Stimulated activated CD8-positive, alpha-beta memory T cell treated with anti-CD3 and anti-CD28 coated beads, Interleukin-4, amount 100 ng/mL, for 4 hours (primary cell): Measurements from ENCODE around the gene POT1.

Experiments used
- DNase-seq, 2 donors: peaks; one replicate each; pipeline ENCODE4 v3.0.0-alpha.2; 2020; ENCODE audit warnings: low read depth in 2 of 2, low spot score in 1 of 2

Gene POT1

GRCh38 chr7:124912972-124913371, 16.7 kb downstream of the POT1 start:
- DNase-seq = no peak

GRCh38 chr7:124909808-124910207, 19.8 kb downstream of the POT1 start:
- DNase-seq = no peak

DNA sequence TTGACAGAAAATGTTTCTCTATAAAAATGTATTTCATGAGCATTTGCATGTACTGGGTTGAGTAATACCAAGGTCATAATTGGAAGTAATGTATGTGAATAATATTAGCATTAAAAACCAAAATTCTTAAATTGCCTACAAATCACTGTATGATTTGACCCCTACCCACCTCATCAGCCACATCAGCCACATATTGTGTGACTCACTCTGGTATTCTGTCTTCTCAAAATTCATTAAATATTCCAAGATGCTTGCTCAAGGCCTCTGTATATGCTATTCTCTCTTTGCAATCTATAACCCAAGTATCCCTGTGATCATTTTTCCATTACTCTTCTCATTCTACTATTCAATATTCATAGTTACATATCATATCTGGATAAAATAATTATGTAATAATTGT, 21.4 kb downstream of the POT1 start:
- no peak for DNase-seq

- no peak for DNase-seq
Observed at GRCh38 chr7:124907490-124907889, 22.1 kb downstream of the POT1 start.

GRCh38 chr7:124898531-124898930, 31.1 kb downstream of the POT1 start:
- DNase-seq = no peak

DNA sequence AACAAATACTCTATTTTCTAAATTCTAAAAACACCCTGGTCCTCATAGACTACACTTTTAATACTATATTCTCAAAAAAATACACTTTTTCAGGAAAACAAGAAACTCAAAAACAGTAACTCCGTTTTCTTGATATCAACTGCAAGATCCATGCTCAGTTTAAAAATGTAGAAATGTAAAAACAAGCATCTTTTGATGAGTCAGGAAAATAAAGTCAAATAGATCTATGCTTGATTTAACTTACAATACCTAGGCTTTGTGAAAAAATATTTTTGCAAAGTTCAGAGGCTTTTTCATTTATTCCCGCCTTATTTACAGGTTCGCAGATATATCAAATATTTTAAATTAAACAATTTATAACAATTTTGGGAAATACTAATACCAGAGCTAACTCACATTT, 33.6 kb downstream of the POT1 start:
- DNase-seq = no peak

GRCh38 chr7:124893140-124893827, 36.3 kb downstream of the POT1 start:
- no peak for DNase-seq

DNA sequence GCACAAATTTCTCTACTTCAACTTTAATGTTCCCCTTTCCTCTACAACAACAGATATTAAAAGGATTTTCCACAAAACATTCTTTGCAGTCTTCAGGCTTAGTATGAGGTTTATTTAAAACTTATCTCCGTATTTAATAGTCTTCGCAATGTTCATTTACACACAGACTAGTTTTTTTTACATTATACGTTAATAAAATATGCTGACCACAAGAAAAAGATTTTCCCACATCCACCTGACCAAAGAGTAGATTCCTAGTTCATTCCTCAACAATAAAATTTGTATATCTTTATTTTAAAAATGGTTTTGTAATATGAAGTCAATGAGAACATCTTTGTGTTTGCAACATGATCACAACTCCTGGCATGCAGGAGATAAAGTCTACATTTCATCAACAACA, 42.4 kb downstream of the POT1 start:
- no peak for DNase-seq

- no peak for DNase-seq
Observed at GRCh38 chr7:124881981-124882380, 47.6 kb downstream of the POT1 start.

- no peak for DNase-seq
Observed at GRCh38 chr7:124879771-124880170, 49.9 kb downstream of the POT1 start.

DNA sequence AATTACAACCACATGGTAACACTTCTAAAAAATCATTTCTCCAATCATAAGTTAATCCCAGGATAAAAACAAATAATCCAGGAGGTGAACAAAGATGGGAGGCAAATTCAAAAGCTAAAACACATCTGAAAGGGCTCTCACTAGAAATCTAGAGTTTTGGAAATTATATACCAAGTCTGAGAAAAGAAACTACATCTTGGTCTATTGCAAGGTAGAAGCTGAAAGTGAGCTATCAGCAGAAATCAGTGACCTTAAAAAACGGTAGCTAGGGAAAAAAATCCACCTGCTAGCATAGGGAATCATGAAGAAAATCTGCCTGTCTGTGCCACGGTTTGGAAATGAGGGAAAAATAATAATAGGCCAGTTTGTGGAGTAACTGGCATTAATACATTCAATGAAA, 50.5 kb downstream of the POT1 start:
- no peak for DNase-seq

- no peak for DNase-seq
Observed at GRCh38 chr7:124874644-124875163, 54.9 kb downstream of the POT1 start.

DNA sequence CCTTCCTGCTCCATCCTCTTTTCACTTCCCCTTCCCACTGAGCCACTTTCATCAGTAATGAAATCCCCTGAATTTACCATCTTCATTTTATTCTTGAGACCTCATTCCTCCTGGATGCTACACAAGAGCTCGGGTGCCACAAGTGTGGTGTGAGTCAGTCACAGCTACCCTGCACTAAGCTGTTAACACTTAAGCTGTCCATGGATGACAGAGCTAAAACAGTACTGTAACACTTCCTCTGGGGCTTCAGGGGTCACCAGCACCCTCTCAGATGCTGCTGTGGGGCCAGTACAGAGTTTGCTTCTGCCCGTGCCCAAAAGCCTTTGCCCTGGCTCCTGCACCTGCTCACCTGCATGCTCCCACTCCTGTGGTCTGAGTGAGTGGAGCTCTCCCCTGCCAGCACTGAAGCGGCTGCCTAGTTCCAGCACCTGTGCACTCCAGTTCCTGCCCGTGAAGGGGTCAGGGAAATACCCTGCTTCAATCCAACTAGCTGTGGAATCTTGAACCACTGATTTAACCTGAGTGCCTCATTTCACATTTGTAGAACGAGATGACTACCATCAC, 71.9 kb downstream of the POT1 start:
- DNase-seq = no peak

DNA sequence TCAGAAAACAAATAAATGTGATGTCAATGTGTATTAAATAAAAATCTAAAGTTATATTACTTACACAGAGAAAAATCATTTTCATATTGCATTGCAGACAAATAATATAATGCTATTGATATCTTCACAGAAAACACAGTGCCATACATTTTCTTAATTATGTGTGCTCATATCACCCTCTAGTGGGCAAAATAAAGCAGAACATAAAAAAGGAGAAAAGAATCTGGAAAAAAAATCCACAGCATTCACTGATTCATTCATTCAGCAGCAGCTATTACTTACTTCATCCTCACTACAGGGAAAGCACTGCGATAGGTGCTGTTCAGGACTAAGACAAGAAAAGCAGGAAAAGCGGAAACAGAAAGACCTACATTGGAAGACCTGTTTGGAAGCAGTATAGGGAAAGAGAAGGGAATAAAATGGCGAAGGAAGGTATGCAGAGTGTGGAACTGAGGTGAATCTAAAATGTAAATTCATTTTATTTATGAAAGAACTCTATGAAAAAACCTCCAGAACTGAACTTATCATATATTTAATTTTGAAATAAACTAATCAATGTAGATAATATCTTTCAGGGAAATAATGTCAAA, 73.2 kb downstream of the POT1 start:
- DNase-seq = no peak

- DNase-seq = no peak
Observed at GRCh38 chr7:124843336-124843735, 86.3 kb downstream of the POT1 start.

DNA sequence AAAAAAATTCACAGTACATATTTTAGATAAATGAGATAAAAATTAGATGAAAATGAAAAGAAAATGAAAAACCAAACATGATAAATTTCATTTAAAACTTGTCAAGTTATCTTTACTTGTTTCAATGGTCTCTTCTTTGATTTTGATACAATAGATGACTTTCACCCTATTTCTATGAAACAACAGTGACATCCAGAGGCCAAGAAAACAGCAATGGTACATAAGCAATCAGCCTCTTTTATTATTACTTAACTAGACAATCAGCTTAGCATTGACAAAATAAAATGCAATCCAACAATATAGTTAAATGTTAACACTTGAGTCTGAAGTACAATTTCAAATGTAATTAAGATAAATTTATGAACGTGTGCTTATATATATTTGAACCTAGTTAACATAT, 89.2 kb downstream of the POT1 start:
- no peak for DNase-seq

DNA sequence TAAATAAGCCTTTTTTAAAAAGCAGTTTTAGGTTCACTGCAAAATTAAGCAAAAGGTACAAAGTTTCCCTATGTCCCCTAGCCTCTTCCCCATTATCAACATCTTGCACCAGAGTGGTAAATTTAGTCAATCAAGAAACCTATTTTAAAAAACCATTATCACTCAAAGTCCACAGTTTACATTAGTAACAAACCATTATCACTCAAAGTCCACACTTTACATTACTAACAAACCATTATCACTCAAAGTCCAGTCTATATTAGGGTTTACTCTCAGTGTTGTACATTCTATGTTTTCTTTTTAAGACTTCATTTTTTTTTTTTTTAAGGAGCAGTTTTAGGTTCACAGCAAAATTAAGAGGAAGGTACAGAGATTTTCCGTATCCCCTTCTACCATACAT, 89.9 kb downstream of the POT1 start:
- no peak for DNase-seq

GRCh38 chr7:124836173-124836572, 93.5 kb downstream of the POT1 start:
- DNase-seq = no peak

DNA sequence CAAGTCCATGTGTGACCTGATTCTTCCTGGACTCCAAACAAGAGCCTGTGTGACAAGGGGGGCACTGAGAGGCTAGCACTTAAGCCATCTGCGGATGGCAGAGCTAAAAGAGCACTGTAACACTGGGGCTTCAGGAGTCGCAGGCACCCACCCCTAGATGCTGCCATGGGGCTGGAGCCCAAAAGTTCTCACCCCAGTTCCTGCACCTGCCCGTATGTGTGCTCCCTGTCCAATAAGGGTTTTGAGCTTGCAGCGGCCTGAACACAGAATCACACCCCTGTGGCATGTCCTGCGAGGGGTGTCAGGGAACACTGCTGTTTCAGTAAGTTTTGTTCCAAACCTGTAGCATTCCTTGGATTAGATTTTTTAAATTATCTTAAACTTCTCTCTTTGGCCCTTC, 110.8 kb downstream of the POT1 start:
- no peak for DNase-seq

GRCh38 chr7:124813994-124814798, 115.4 kb downstream of the POT1 start:
- no peak for DNase-seq

GRCh38 chr7:124812764-124813163, 116.9 kb downstream of the POT1 start:
- no peak for DNase-seq

- no peak for DNase-seq
Observed at GRCh38 chr7:124811341-124811740, 118.3 kb downstream of the POT1 start.
